ENCODE results near the gene CDH4.

- TF ChIP-seq, protein P1, sequence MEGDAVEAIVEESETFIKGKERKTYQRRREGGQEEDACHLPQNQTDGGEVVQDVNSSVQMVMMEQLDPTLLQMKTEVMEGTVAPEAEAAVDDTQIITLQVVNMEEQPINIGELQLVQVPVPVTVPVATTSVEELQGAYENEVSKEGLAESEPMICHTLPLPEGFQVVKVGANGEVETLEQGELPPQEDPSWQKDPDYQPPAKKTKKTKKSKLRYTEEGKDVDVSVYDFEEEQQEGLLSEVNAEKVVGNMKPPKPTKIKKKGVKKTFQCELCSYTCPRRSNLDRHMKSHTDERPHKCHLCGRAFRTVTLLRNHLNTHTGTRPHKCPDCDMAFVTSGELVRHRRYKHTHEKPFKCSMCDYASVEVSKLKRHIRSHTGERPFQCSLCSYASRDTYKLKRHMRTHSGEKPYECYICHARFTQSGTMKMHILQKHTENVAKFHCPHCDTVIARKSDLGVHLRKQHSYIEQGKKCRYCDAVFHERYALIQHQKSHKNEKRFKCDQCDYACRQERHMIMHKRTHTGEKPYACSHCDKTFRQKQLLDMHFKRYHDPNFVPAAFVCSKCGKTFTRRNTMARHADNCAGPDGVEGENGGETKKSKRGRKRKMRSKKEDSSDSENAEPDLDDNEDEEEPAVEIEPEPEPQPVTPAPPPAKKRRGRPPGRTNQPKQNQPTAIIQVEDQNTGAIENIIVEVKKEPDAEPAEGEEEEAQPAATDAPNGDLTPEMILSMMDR (IDR thresholded peaks at IDR 0.05) = no peak
- TF ChIP-seq POLR2A (IDR thresholded peaks at IDR 0.05) = no peak
Observed at GRCh38 chr20:61571916-61572711, 320.1 kb downstream of the CDH4 start.
